Ascending aorta (tissue), 2 donors: ENCODE data around the gene SGCD. TPM values are rescaled to one million over a fixed set of nuclear protein-coding genes. Genes with fewer than 3 reads are reported as not detected.

Experiments
- DNase-seq, 2 donors: peaks; one replicate each; pipeline ENCODE4 v3.0.0-alpha.2; 2019; ENCODE audit warnings: low spot score in 2 of 2
- H3K27ac ChIP-seq, 2 donors: fragments of 200-600 bp; sonication (generic); one replicate each; pipeline ENCODE4 v1.5.1; 2016 to 2017; ENCODE audit warnings: mild to moderate bottlenecking in 1 of 2
- H3K27me3 ChIP-seq: fragments of 200-600 bp; sonication (generic); one replicate; pipeline ENCODE4 v1.5.1; 2017
- H3K36me3 ChIP-seq, 2 donors: fragments of 200-600 bp; sonication (generic); one replicate each; pipeline ENCODE4 v1.5.1; 2016
- H3K4me1 ChIP-seq, 2 donors: fragments of 200-600 bp; sonication (generic); one replicate each; pipeline ENCODE4 v1.5.1; 2016 to 2017; ENCODE audit warnings: mild to moderate bottlenecking in 1 of 2
- H3K4me3 ChIP-seq, 2 donors: fragments of 200-600 bp; sonication (generic); one replicate each; pipeline ENCODE4 v1.5.1; 2016 to 2017; ENCODE audit warnings: mild to moderate bottlenecking in 1 of 2
- H3K9me3 ChIP-seq, 2 donors: fragments of 200-600 bp; sonication (generic); one replicate each; pipeline ENCODE4 v1.5.1; 2016
- CTCF ChIP-seq, 3 experiments: fragments of 200-600 bp in 2 of 3; fragments of 450-650 bp in 1 of 3; sonication (generic) in 2 of 3; IDR thresholded peaks; one replicate each; pipeline ENCODE4 v1.5.1; 2016 to 2019; ENCODE audit warnings: antibody characterized with exemption in 3 of 3, mild to moderate bottlenecking in 1 of 3, moderate library complexity in 1 of 3
- intact Hi-C: fragments of 100-400 bp; cut with DNase I; formaldehyde crosslinking; loops from one replicate; pipeline ENCODE4 v1.15.1; 2023
- total RNA-seq: library from RNA; depleted of rRNA; stranded (reverse); fragments of >200 nt; gene quantifications from one replicate; pipeline ENCODE4 v1.1.0, GENCODE V29; 2016

The SGCD gene
- total RNA-seq, 1 donor from 2014 or later: 4.0 TPM

- Histone ChIP-seq H3K27me3 (no peaks in the 10 kb centered on the region), H3K9me3 (no peaks in the 10 kb centered on the region), H3K36me3 (no peaks in the 10 kb centered on the region), H3K4me3 (no peak overlapping the region), H3K27ac (no peak overlapping the region), H3K4me1 (no peaks in the 10 kb centered on the region)
- no peak for TF ChIP-seq CTCF (IDR thresholded peaks at IDR 0.05)
- DNase-seq: no peak
- intact Hi-C loops: no loop called here
Measured at GRCh38 chr5:156716591-156717380, 389.8 kb downstream of the SGCD start.

GRCh38 chr5:156718985-156719384 is 392.0 kb downstream of the SGCD start:
- intact Hi-C loops: no loop called here
- DNase-seq: no peak
- no peak overlapping the region for H3K27ac ChIP-seq
- H3K36me3 ChIP-seq: no peaks in the 10 kb centered on the region
- TF ChIP-seq CTCF (IDR thresholded peaks at IDR 0.05): no peak
- no peaks in the 10 kb centered on the region for H3K4me1 ChIP-seq
- H3K9me3 ChIP-seq: no peaks in the 10 kb centered on the region
- H3K4me3 ChIP-seq: no peak overlapping the region
- H3K27me3 ChIP-seq: no peaks in the 10 kb centered on the region

- Histone ChIP-seq H3K36me3 (no peaks in the 10 kb centered on the region), H3K9me3 (no peaks in the 10 kb centered on the region), H3K27ac (no peak overlapping the region), H3K4me1 (no peaks in the 10 kb centered on the region), H3K27me3 (no peaks in the 10 kb centered on the region), H3K4me3 (no peak overlapping the region)
- intact Hi-C loops: no loop called here
- no peak for TF ChIP-seq CTCF (IDR thresholded peaks at IDR 0.05)
- DNase-seq: no peak
Measured at GRCh38 chr5:156722358-156722757, 395.4 kb downstream of the SGCD start.

GRCh38 chr5:156735477-156735876 is 408.5 kb downstream of the SGCD start:
- Histone ChIP-seq H3K9me3 (no peaks in the 10 kb centered on the region), H3K27ac (no peak overlapping the region), H3K4me1 (no peaks in the 10 kb centered on the region), H3K36me3 (no peaks in the 10 kb centered on the region), H3K4me3 (no peak overlapping the region), H3K27me3 (no peaks in the 10 kb centered on the region)
- no peak for DNase-seq
- intact Hi-C loops: no loop called here
- no peak for TF ChIP-seq CTCF (IDR thresholded peaks at IDR 0.05)

- DNase-seq: no peak
- no peak for TF ChIP-seq CTCF (IDR thresholded peaks at IDR 0.05)
- H3K4me3 ChIP-seq: no peak overlapping the region
Measured at GRCh38 chr5:156741516-156741915, 414.6 kb downstream of the SGCD start.

More at GRCh38 chr5:156741516-156741915, 414.6 kb downstream of the SGCD start:
- Histone ChIP-seq H3K27me3 (no peaks in the 10 kb centered on the region), H3K4me1 (no peaks in the 10 kb centered on the region), H3K27ac (no peak overlapping the region), H3K36me3 (no peaks in the 10 kb centered on the region), H3K9me3 (no peaks in the 10 kb centered on the region)
- intact Hi-C loops: no loop called here
